Measurements from ENCODE around the gene IQGAP3. TPM values are rescaled to one million over a fixed set of nuclear protein-coding genes. Genes with fewer than 3 reads are reported as not detected.

IQGAP3 gene
- total RNA-seq, 1 donor from 2014 or later = 65.0 TPM

DNA sequence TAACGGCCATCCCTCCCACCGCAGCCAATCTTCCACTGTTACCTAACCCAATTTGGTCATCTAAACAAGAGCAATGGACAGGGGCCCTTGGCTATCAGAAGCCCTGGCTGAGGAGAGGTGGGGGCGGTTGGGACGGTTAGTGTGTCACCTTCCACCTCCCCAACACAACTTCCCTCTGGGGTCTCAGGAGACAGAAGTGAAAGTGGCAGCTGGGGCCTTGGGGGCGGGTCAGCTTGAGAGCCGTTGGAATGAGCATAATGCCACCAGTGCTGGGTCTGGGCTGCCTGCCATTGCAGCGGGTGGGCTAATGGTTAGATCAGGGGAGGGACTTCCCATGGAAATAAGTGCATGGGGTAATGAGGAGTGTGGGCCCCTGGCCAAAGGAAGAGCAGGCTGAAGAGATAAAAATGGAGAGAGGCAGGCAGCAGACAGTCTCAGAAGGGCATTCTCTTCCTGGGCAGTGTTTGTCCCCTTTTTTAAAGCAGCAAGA is 79.7 kb downstream of the IQGAP3 start:
- TF ChIP-seq, protein P1, sequence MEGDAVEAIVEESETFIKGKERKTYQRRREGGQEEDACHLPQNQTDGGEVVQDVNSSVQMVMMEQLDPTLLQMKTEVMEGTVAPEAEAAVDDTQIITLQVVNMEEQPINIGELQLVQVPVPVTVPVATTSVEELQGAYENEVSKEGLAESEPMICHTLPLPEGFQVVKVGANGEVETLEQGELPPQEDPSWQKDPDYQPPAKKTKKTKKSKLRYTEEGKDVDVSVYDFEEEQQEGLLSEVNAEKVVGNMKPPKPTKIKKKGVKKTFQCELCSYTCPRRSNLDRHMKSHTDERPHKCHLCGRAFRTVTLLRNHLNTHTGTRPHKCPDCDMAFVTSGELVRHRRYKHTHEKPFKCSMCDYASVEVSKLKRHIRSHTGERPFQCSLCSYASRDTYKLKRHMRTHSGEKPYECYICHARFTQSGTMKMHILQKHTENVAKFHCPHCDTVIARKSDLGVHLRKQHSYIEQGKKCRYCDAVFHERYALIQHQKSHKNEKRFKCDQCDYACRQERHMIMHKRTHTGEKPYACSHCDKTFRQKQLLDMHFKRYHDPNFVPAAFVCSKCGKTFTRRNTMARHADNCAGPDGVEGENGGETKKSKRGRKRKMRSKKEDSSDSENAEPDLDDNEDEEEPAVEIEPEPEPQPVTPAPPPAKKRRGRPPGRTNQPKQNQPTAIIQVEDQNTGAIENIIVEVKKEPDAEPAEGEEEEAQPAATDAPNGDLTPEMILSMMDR (conservative IDR thresholded peaks at IDR 0.05; ENCODE audit: low read depth, low read length) = no peak
- no peak overlapping the region for H3K4me3 ChIP-seq (ENCODE audit: low read depth, low read length)
- DNase-seq (ENCODE audit: low read depth) = no peak

DNA sequence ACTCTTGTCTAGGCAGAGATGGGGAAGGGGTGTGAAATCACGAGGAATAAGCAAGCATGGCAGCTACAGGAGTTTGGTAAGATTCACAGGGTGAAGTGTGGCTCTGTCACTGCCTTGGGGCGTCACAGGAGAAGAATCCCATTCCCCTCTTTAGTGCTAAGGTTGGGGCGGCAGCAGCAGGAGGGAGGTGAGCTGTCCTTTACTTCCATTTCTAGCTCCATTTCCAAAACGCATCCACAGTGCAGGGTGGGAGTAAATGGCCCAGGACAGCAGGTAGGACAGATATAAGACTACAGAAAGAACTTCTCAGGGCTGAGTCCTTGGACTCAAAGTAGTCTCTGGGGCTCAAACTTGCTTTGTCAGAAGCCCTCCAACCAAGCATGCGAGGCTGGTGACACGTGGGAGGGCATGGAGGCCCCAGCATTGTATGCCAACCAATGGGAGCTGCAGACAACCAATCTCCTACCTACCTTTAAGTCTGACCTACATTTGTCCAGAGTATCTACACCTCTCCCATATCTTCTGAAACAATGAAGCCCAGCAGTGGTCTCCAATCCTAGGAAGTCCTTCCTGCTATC is 80.3 kb downstream of the IQGAP3 start:
- TF ChIP-seq, protein P1 (conservative IDR thresholded peaks at IDR 0.05; ENCODE audit: low read depth, low read length) = no peak
- no peak overlapping the region for H3K4me3 ChIP-seq (ENCODE audit: low read depth, low read length)
- DNase-seq (ENCODE audit: low read depth) = no peak

DNA sequence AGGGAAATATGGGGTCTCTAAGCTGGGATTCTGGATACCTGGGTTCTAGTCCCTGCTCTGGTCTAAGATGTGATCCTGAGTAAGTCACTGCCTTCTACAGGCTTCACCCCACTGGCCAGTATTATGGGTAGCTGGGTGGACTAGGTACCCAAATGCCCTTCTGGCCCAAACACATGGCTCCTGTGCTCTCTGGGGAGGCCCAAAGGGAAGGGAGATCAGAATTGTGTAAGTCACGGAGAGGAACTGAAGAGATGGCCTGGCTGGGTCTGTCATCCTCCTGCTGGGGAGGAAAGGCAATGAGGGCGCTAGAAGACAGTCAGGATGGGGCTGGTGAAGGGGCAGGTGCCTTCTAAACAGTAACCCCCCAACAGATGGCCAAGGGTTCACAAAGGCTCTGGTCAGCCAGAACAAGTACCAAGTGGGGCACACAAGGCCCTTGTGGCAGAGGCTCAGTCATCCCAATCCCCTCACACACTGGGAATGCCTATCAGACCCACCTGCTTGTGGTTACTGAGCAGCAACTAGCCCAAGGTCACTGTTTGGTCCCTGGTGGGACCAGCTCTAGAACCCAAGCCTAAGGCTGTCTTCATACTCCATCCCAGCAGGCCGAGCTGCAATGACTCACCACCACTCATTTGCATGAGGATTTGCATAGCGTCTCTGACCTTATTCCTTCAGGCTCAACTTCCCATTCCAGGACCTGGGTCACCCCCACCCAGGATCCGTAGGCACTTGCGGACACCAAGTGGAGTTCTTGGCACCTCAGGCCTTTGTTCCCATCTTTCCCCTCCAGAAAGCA is 81.0 kb downstream of the IQGAP3 start:
- TF ChIP-seq, protein P1 (conservative IDR thresholded peaks at IDR 0.05; ENCODE audit: low read depth, low read length) = no peak
- no peak overlapping the region for H3K4me3 ChIP-seq (ENCODE audit: low read depth, low read length)
- no peak for DNase-seq (ENCODE audit: low read depth)

DNA sequence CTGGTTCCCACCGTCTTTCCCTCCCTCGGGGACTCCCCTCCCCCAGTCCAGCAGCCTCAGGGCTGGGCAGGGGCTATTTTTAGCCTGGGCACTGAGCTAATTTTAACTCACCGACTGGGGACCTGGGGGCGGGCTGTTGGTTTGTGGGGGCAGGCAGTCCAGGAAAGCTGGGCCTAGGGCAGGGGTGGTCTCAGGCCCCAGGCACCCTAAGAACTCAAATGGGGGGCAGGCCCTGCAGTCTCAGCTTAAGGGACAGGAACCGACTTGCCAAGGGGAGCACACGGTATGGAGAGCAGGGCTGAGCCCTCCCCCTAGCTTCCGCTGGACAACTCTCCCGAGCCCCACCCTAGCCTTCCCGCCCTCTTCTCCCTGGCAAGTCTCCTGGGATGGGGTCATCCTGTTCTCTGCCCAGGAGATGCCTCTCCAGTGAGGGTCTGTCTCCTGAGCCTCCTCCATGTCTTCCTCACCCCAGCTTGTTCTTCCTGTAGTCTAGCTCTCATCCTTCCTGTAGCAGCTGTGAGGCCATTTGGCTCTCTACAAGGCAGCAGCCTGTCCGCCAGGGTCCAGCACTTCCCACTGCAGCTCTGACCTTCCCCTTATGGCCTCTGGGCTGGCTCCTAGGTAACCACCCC is 81.8 kb downstream of the IQGAP3 start:
- no peak for DNase-seq (ENCODE audit: low read depth)
- TF ChIP-seq, protein P1 (conservative IDR thresholded peaks at IDR 0.05; ENCODE audit: low read depth, low read length) = peak; percentile 4
- H3K4me3 ChIP-seq (ENCODE audit: low read depth, low read length) = no peak overlapping the region

DNA sequence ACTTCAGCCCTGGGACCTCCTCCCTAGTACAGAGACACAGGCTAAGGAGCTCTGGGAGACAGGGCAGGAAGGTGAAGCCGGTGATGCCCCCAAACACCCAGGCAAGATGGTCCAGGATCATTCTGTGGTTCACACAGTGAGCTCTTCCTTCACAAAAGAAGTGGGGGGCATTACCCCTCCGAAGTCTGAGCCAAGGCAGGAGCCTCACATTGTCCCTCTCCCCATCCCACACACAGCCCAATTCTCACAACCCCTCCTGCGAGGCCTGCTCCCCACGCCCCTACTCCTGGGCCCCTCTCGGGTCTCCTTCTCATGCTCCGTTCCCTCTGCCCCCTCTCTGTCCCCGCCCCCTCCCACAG is 82.5 kb downstream of the IQGAP3 start:
- no peak overlapping the region for H3K4me3 ChIP-seq (ENCODE audit: low read depth, low read length)
- DNase-seq (ENCODE audit: low read depth) = no peak
- TF ChIP-seq, protein P1 (conservative IDR thresholded peaks at IDR 0.05; ENCODE audit: low read depth, low read length) = no peak

DNA sequence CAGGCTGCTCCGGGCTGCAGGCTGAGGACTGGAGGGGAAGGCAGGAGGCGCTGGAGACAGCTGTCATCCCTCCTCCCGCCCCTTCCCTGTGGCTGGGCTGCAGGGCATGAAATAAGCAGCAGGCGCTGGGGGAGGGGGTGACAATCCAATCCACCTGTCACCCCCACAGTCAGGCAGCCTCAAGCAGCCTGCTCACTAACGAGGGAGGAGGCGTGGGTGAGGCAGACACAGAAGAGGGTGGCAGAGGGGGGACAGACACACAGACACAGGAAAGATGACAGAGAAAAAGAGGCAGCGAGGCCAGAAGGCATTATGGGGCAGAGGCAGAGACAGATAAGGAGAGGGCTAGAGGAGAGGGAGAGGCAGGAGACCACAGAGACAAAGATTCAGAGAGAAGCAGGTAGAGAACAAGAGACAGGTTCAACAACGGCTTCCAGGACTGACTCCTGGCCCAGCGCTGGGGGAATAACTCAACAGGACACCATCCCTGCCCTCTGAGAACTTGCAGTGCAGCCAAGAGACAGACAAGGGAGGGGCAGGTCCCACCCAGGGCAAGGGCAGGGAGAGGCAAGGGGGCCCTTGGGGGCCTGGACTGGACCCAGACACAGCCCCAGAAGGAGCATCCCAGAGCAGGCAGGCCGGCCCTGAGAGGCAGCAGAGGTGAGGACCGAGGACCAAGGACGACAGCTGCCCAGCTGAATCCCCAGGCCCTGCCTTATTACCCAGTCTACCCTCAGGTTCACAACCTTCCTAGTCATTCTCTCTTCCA is 83.0 kb downstream of the IQGAP3 start:
- no peak for DNase-seq (ENCODE audit: low read depth)
- no peak overlapping the region for H3K4me3 ChIP-seq (ENCODE audit: low read depth, low read length)
- TF ChIP-seq, protein P1 (conservative IDR thresholded peaks at IDR 0.05; ENCODE audit: low read depth, low read length) = no peak
